Nephron (organoid): Measurements from ENCODE around the gene HDAC4.

Experiments used
- H3K27ac Mint-ChIP-seq, 3 experiments: 2 replicates each; pipeline ENCODE4 v1.8.0; 2020; ENCODE audit warnings: mixed read lengths in 3 of 3, mild to moderate bottlenecking in 2 of 3, moderate library complexity in 1 of 3
- H3K27me3 Mint-ChIP-seq: 2 replicates; pipeline ENCODE4 v1.8.0; 2021; ENCODE audit warnings: low read depth, mild to moderate bottlenecking, moderate library complexity, mixed read lengths
- H3K36me3 Mint-ChIP-seq: 2 replicates; pipeline ENCODE4 v1.8.0; 2020; ENCODE audit warnings: low read depth, mixed read lengths
- H3K4me1 Mint-ChIP-seq: 2 replicates; pipeline ENCODE4 v1.8.0; 2020; ENCODE audit warnings: mixed read lengths
- H3K4me3 Mint-ChIP-seq, 3 experiments: 2 replicates each; pipeline ENCODE4 v1.8.0; 2020; ENCODE audit warnings: mild to moderate bottlenecking in 3 of 3, mixed read lengths in 3 of 3, moderate library complexity in 2 of 3
- H3K9me3 Mint-ChIP-seq: 2 replicates; pipeline ENCODE4 v1.8.0; 2020; ENCODE audit warnings: mixed read lengths
- CTCF ChIP-seq, 3 experiments: fragments of 200-600 bp; sonication (generic); IDR thresholded peaks; one replicate each; pipeline ENCODE4 v1.5.0; 2021; ENCODE audit warnings: antibody characterized with exemption in 3 of 3; ENCODE audit not compliant: unreplicated experiment in 3 of 3

The HDAC4 gene

DNA sequence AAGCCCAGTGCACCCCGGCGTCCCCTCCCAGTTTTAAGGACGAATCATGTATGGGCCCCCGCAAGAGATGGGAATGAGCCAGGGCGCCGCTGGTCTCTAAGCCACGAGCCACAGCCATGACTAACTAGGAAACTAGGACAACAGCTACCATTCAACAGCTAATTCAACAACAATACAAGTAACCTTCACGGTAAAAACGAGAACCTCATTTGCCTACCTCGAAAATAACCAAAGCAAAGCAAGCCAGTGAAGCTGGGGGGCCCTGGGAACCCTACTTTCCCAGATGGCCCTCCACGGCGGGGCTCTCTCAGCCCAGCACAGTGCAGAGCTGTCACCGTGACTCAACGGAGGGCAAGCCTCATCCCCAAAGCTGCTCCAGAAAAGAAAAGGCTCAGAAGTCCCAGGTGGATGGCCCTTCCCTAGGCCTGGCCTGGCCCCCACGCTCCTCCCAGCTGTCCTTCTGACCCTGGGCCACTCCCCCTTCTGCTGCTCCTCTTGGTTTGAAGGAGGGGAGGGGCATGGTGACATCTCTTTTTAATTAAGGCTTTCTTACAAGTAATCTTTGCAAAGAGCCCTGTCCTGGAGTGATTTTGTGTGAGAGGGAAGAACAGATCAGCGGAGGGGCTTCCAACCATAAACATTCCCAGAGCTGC is 126.3 kb downstream of the HDAC4 start:
- peaks cover 64% of the 10 kb centered on the region for H3K4me1 Mint-ChIP-seq
- peak overlapping the region in 1 of 3 experiments; percentile 8 for H3K4me3 Mint-ChIP-seq
- no peak for TF ChIP-seq CTCF (IDR thresholded peaks at IDR 0.05; ENCODE audit: unreplicated experiment in 3 of 3)
- no peaks in the 10 kb centered on the region for H3K9me3 Mint-ChIP-seq
- no peaks in the 10 kb centered on the region for H3K36me3 Mint-ChIP-seq
- peaks cover 4% of the 10 kb centered on the region for H3K27me3 Mint-ChIP-seq
- H3K27ac Mint-ChIP-seq = peak overlapping the region; percentile 57 to 82 (median 82)

DNA sequence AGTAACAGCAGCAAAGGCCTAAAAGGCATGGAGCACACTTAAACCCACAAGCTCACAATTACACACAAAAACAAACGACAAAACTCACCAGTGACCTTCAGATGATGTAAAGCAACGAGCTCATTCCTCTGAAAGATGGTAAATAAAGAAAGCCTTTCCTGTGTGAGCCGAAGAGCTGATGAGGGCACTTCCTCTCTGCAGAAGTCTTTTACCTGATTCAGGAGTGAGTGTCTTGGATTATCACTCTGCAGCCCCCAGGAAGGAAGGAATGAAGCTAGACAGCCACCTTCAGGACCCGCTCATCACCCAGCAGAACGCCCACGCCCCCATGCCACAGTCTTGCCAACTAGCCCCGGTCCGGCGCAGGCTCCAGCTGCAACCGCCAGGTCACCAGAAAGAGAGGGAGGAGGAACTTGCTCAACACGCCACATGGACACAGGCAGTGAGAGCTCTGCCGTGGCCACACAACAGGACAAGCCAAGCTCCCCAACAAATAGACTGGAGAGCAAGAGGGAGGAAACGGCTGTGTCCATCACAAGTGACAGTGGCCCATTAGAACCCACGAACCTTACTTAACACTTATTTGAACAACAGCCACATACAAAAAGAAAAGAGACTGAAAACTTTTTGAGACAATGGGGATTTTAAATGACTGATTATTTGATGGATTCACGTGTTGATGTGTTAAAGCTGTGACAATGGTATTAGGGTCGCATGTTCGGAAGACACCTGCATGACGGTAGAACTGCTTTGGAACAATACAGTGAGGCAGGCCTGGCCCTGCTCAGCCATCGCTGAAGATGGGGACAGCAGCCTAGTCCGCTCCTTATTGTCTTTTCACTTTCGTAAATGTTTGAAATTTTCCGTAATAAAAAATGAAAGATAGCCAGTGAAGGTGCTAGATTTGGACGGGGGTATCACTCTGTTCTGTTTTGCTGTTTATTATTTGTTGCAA is 127.3 kb downstream of the HDAC4 start:
- Mint-ChIP-seq H3K27me3 (peaks cover 4% of the 10 kb centered on the region), H3K27ac (peak overlapping the region; percentile 43 to 85 (median 82)), H3K36me3 (no peaks in the 10 kb centered on the region), H3K4me3 (no peak overlapping the region), H3K9me3 (no peaks in the 10 kb centered on the region), H3K4me1 (peaks cover 73% of the 10 kb centered on the region)
- TF ChIP-seq CTCF (IDR thresholded peaks at IDR 0.05; ENCODE audit: unreplicated experiment in 3 of 3) = no peak

- H3K4me1 Mint-ChIP-seq = peaks cover 83% of the 10 kb centered on the region
- TF ChIP-seq CTCF (IDR thresholded peaks at IDR 0.05; ENCODE audit: unreplicated experiment in 3 of 3) = no peak
- no peak overlapping the region for H3K4me3 Mint-ChIP-seq
- H3K36me3 Mint-ChIP-seq = no peaks in the 10 kb centered on the region
- peak overlapping the region; percentile 15 to 85 (median 82) for H3K27ac Mint-ChIP-seq
- H3K9me3 Mint-ChIP-seq = no peaks in the 10 kb centered on the region
- peaks cover 4% of the 10 kb centered on the region for H3K27me3 Mint-ChIP-seq
These were observed 128.2 kb downstream of the HDAC4 start for GRCh38 chr2:239272626-239273025.

- no peaks in the 10 kb centered on the region for H3K9me3 Mint-ChIP-seq
- H3K4me1 Mint-ChIP-seq = peaks cover 90% of the 10 kb centered on the region
- H3K4me3 Mint-ChIP-seq = peak overlapping the region in 1 of 3 experiments; percentile 11
- H3K27ac Mint-ChIP-seq = peak overlapping the region; percentile 15 to 85 (median 82)
- H3K27me3 Mint-ChIP-seq = peaks cover 4% of the 10 kb centered on the region
- H3K36me3 Mint-ChIP-seq = no peaks in the 10 kb centered on the region
- TF ChIP-seq CTCF (IDR thresholded peaks at IDR 0.05; ENCODE audit: unreplicated experiment in 3 of 3) = no peak
These were observed 128.9 kb downstream of the HDAC4 start for GRCh38 chr2:239271882-239272281.

- peaks cover 93% of the 10 kb centered on the region for H3K4me1 Mint-ChIP-seq
- TF ChIP-seq CTCF (IDR thresholded peaks at IDR 0.05; ENCODE audit: unreplicated experiment in 3 of 3) = no peak
- H3K4me3 Mint-ChIP-seq = no peak overlapping the region
- no peaks in the 10 kb centered on the region for H3K36me3 Mint-ChIP-seq
- peaks cover 4% of the 10 kb centered on the region for H3K27me3 Mint-ChIP-seq
- H3K9me3 Mint-ChIP-seq = no peaks in the 10 kb centered on the region
- peak overlapping the region; percentile 15 to 85 (median 82) for H3K27ac Mint-ChIP-seq
These were observed 129.3 kb downstream of the HDAC4 start for GRCh38 chr2:239271471-239271870.
